Body of pancreas (tissue), 4 donors: ENCODE measurements around the gene SLC25A33. TPM values are rescaled to one million over a fixed set of nuclear protein-coding genes. Genes with fewer than 3 reads are reported as not detected.
"Not testable (repeated sequence)": the region's sequence is repeated elsewhere in the genome, so short reads cannot be mapped to it uniquely, and the experiment has no call there.

ENCODE experiments used
- ATAC-seq: fragments of 150-250 bp; one replicate; pipeline ENCODE4 v1.9.1; 2016
- DNase-seq, 4 donors: peaks; one replicate each; pipeline ENCODE4 v3.0.0-alpha.2; 2019
- H3K27ac ChIP-seq, 4 donors: fragments of 200-600 bp; sonication (generic); 1 replicate in 3 of 4; 2 replicates in 1 of 4; pipeline versions ENCODE4 v1.5.1 to v1.6.1; 2016 to 2019; ENCODE audit warnings: mild to moderate bottlenecking in 1 of 4, mixed read lengths in 1 of 4, moderate library complexity in 1 of 4
- H3K27me3 ChIP-seq, 2 donors: fragments of 200-600 bp; sonication (generic); one replicate each; pipeline ENCODE4 v1.6.0; 2016; ENCODE audit warnings: mild to moderate bottlenecking in 1 of 2
- H3K36me3 ChIP-seq, 2 donors: fragments of 200-600 bp; sonication (generic); replicated peaks in 1 of 2; 2 replicates each; pipeline ENCODE4 v1.5.1; 2016; ENCODE audit warnings: low read depth in 2 of 2; ENCODE audit not compliant: insufficient read depth in 1 of 2
- H3K4me1 ChIP-seq: fragments of 200-600 bp; sonication (generic); one replicate; pipeline ENCODE4 v1.6.0; 2016
- H3K4me3 ChIP-seq, 2 donors: fragments of 200-600 bp; sonication (generic); 1 replicate in 1 of 2; 2 replicates in 1 of 2; pipeline ENCODE4 v1.5.1; 2016 to 2019
- H3K9me3 ChIP-seq, 3 donors: fragments of 200-600 bp; sonication (generic); 1 replicate in 2 of 3; 2 replicates in 1 of 3; pipeline ENCODE4 v1.5.1; 2016
- POLR2A ChIP-seq, 3 donors: fragments of 450-650 bp; IDR thresholded peaks; one replicate each; pipeline ENCODE4 v1.6.1; 2016; ENCODE audit warnings: antibody characterized with exemption in 3 of 3, mild to moderate bottlenecking in 2 of 3
- WGBS, 2 donors: methylation state at CpG; one replicate each; pipeline ENCODE4 v1.1.5; 2017; 5-methylcytosine and 5-hydroxymethylcytosine counted together
- intact Hi-C: fragments of 100-400 bp; cut with DNase I; formaldehyde crosslinking; loops from one replicate; pipeline ENCODE4 v1.15.1; 2023
- total RNA-seq, 2 donors: library from RNA; depleted of rRNA; stranded (reverse); fragments of >200 nt; gene quantifications; one replicate each; pipeline ENCODE4 v1.1.0, GENCODE V29; 2016
- TF ChIP-seq, protein P1 (sequence below), 7 experiments: fragments of 450-650 bp in 4 of 7; fragments of 200-600 bp in 3 of 7; sonication (generic) in 3 of 7; IDR thresholded peaks; one replicate each; pipeline ENCODE4 v1.5.1; 2016 to 2019; ENCODE audit warnings: antibody characterized with exemption in 7 of 7

The SLC25A33 gene
- total RNA-seq, 2 donors from 2014 or later: 1.0 to 2.0 TPM

DNA sequence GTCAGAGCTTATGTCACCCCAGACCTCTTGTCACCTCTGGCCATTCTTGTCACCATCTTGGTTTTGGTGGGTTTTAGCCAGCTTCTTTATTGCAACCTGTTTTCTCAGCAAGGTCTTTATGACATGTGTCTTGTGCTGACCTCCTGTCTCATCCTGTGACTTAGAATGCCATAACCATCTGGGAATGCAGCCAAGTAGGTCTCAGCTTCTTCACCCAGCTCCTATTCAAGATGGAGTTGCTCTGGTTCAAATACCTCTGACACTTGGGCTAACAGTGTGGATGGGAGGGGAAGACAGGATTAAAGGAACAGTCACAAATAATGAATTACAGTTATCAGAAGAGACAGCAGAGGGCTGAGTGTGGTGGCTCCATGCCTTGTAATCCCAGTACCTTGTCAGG lies 81.8 kb downstream of the SLC25A33 start:
- DNase-seq (no peak), ATAC-seq (no peak)
- Histone ChIP-seq H3K36me3 (no peaks in the 10 kb centered on the region), H3K27ac (no peak overlapping the region), H3K9me3 (no peaks in the 10 kb centered on the region), H3K27me3 (no peaks in the 10 kb centered on the region), H3K4me3 (no peak overlapping the region), H3K4me1 (no peaks in the 10 kb centered on the region)
- intact Hi-C loops: no loop called here
- no peak for TF ChIP-seq POLR2A (IDR thresholded peaks at IDR 0.05)
- TF ChIP-seq, protein P1, sequence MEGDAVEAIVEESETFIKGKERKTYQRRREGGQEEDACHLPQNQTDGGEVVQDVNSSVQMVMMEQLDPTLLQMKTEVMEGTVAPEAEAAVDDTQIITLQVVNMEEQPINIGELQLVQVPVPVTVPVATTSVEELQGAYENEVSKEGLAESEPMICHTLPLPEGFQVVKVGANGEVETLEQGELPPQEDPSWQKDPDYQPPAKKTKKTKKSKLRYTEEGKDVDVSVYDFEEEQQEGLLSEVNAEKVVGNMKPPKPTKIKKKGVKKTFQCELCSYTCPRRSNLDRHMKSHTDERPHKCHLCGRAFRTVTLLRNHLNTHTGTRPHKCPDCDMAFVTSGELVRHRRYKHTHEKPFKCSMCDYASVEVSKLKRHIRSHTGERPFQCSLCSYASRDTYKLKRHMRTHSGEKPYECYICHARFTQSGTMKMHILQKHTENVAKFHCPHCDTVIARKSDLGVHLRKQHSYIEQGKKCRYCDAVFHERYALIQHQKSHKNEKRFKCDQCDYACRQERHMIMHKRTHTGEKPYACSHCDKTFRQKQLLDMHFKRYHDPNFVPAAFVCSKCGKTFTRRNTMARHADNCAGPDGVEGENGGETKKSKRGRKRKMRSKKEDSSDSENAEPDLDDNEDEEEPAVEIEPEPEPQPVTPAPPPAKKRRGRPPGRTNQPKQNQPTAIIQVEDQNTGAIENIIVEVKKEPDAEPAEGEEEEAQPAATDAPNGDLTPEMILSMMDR (IDR thresholded peaks at IDR 0.05): no peak

DNA sequence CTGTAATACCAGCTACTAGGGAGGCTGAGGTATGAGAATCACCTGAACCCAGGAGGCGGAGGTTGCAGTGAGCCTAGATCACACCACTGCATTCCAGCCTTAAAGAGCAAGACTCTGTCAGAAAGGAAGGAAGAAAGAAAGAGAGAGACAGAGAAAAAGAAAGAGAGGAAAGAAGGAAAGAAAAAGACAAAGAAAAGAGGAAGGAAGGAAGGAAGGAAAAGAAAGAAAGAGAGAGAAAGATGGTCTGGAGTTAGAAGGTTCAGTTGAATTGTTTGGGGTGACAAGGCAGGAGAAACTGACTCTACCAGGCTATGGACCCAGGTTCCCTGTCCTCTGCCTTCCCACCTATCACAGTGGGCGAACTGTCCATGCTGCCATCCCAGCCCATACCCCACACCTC lies 84.8 kb downstream of the SLC25A33 start:
- TF ChIP-seq, protein P1 (IDR thresholded peaks at IDR 0.05): no peak
- TF ChIP-seq POLR2A (IDR thresholded peaks at IDR 0.05): no peak
- Histone ChIP-seq H3K4me1 (no peaks in the 10 kb centered on the region), H3K27ac (no peak overlapping the region), H3K4me3 (no peak overlapping the region), H3K9me3 (no peaks in the 10 kb centered on the region), H3K36me3 (no peaks in the 10 kb centered on the region), H3K27me3 (no peaks in the 10 kb centered on the region)
- ATAC-seq (no peak), DNase-seq (no peak)
- intact Hi-C loops: no loop called here
- 90 to 91% methylated on average over 2 of the region's 2 CpGs for WGBS, 2 donors

DNA sequence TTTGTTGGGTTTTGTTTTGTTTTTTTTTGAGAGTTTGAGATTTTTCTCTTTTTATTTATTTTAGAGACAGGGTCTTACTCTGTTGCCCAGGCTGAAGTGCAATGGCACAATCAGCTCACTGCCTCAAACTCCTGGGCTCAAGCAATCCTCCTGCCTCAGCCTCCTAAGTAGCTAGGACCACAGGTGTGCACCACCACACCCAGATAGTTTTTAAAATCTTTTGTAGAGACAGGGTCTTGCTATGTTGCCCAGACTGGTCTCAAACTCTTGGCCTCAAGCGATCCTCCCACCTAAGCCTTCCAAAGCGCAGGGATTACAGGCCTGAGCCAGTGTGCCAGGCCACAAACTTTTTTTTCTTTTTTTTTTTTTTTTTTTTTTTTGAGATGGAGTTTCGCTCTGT lies 85.8 kb downstream of the SLC25A33 start:
- H3K4me3 ChIP-seq, intact Hi-C loops: not testable (repeated sequence)
- WGBS, 2 donors: 91 to 100% methylated on average over 2 to 3 of the region's 3 CpGs

DNA sequence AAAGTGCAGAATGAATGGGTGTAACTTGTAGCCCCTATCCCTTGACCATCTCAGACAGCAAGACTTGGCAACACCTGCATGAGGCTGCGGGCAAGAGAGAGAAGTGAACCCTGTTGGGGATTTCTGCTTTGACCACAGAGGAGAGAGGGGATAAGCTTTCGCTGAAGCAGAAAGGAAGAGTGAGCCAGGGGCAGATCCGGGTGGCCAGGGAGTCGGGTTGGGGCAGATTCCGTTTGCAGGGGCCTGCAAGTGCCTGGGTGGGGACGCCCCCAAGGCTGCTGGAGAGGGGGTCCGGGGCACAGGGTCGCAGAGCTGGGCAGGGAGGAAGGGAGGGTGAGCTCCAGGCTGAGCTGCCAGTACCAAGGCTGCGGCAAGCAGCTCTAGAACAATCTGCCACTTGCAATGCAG lies 86.9 kb downstream of the SLC25A33 start:
- no peaks in the 10 kb centered on the region for H3K36me3 ChIP-seq
- H3K4me3 ChIP-seq: no peak overlapping the region
- no peaks in the 10 kb centered on the region for H3K9me3 ChIP-seq
- no peak for ATAC-seq
- 51 to 56% methylated on average over 9 of the region's 9 CpGs for WGBS, 2 donors
- TF ChIP-seq, protein P1 (IDR thresholded peaks at IDR 0.05): no peak
- H3K4me1 ChIP-seq: no peaks in the 10 kb centered on the region
- H3K27ac ChIP-seq: no peak overlapping the region
- intact Hi-C loops: no loop called here
- DNase-seq: no peak
- H3K27me3 ChIP-seq: no peaks in the 10 kb centered on the region

More for the DNA sequence above, 85.8 kb downstream of the SLC25A33 start:
- not testable (repeated sequence) for H3K36me3 ChIP-seq, ATAC-seq, H3K27me3 ChIP-seq, DNase-seq, H3K9me3 ChIP-seq, H3K27ac ChIP-seq, H3K4me1 ChIP-seq

DNA sequence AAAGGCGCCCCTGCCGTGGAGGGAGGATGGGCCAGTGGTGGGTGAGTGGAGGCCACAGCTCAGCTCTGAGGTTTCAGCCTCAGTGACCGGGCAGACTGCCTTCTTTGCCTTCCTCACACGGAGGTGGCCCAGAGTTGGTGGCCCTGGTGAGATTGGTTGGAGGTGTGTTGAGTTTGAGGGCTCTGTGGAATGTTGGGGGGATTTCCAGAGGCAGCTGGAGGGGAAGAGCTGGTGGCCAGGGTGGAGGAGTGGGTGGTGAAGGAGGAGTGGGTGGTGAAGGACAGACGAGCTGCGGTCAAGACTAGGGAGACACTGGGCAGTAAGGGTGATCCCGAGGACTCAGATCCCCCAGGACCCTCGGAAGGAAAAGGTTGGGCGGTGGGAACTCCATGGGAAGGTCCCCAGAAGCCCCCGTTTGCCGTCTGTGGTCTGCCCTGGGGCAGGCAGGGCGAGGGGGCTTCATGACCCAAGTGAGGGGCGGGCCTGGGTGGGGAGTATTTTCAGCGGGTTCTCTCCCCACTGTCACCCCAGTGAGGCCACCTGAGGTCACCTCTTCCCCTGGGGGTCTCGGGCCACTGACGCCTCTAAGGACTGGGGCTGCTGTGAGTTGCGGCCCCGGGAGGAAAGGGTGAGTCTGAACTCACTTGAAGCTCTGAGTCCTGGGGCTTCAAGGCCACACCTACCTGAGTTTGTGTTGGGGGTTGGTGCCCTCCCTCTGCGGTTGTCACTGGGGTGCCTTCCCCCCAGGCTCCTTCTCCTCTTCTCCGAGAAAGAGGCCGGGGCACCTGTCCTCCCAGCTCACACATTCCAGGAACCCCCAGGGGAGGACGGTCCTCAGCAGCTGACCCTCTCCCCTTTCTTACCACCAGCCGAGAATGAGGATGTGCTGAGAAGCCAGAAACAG lies 89.5 kb downstream of the SLC25A33 start:
- no peak for DNase-seq
- no peak overlapping the region for H3K27ac ChIP-seq
- intact Hi-C loops: no loop called here

More for the DNA sequence above, 89.5 kb downstream of the SLC25A33 start:
- Histone ChIP-seq H3K4me1 (no peaks in the 10 kb centered on the region), H3K36me3 (no peaks in the 10 kb centered on the region), H3K27me3 (no peaks in the 10 kb centered on the region), H3K9me3 (no peaks in the 10 kb centered on the region), H3K4me3 (no peak overlapping the region)
- 48 to 65% methylated on average over 15 to 23 of the region's 23 CpGs for WGBS, 2 donors
- TF ChIP-seq, protein P1 (IDR thresholded peaks at IDR 0.05): no peak
- TF ChIP-seq POLR2A (IDR thresholded peaks at IDR 0.05): no peak
- no peak for ATAC-seq
